ENCODE measurements around the gene CTSF. TPM values are rescaled to one million over a fixed set of nuclear protein-coding genes. Genes with fewer than 3 reads are reported as not detected.

CTSF gene
- total and polyA plus RNA-seq, 2 of the 13 experiments (the other 11 are each of a cell fraction or from before 2014, with no cell fraction given) = not detected

GRCh38 chr11:66617155-66617834 is 48.9 kb upstream of the CTSF start (continued):
- TF ChIP-seq ZNF281 (CRISPR knock-in tag; IDR thresholded peaks at IDR 0.05; ENCODE audit: borderline replicate concordance) (no peak), CENPT (CRISPR knock-in tag; IDR thresholded peaks at IDR 0.05; ENCODE audit: low read depth) (no peak), ZBTB1 (CRISPR knock-in tag; IDR thresholded peaks at IDR 0.05; ENCODE audit: borderline replicate concordance) (no peak), SRF (IDR thresholded peaks at IDR 0.05; ENCODE audit: low read depth, low read length) (no peak), KAT8 (CRISPR knock-in tag; IDR thresholded peaks at IDR 0.05) (no peak), FOXP4 (CRISPR knock-in tag; IDR thresholded peaks at IDR 0.05) (no peak), HNRNPL (IDR thresholded peaks at IDR 0.05; ENCODE audit: low read depth, low read length) (0 out of 2 replicates have a peak, but pooled peaks have one; percentile 11), PATZ1 (CRISPR knock-in tag; IDR thresholded peaks at IDR 0.05) (peak; percentile 1; the same call in 1 of the 2 replicates), ZNF589 (CRISPR knock-in tag; conservative IDR thresholded peaks at IDR 0.05) (no peak), SRSF9 (IDR thresholded peaks at IDR 0.05; ENCODE audit: borderline replicate concordance, insufficient read depth, low read depth, low read length, poor library complexity, severe bottlenecking) (no peak), ZNF878 (CRISPR knock-in tag; IDR thresholded peaks at IDR 0.05) (no peak), PRDM4 (CRISPR knock-in tag; IDR thresholded peaks at IDR 0.05; ENCODE audit: borderline replicate concordance) (no peak), ZNF367 (CRISPR knock-in tag; IDR thresholded peaks at IDR 0.05; ENCODE audit: borderline replicate concordance) (no peak), ZNF660 (CRISPR knock-in tag; IDR thresholded peaks at IDR 0.05; ENCODE audit: borderline replicate concordance, low read depth) (no peak), ZNF598 (CRISPR knock-in tag; IDR thresholded peaks at IDR 0.05; ENCODE audit: borderline replicate concordance) (0 out of 2 replicates have a peak, but pooled peaks have one; percentile 2), NR1H2 (CRISPR knock-in tag; IDR thresholded peaks at IDR 0.05; ENCODE audit: borderline replicate concordance, low read depth) (no peak), TFE3 (CRISPR knock-in tag; IDR thresholded peaks at IDR 0.05) (no peak)
